GM19438 (cell line): ENCODE measurements around the gene TAS2R30.
"Not testable (repeated sequence)": the region's sequence is repeated elsewhere in the genome, so short reads cannot be mapped to it uniquely, and the experiment has no call there.

ENCODE experiments used
- ATAC-seq: cut with Tn5 transposase; IDR thresholded peaks from one replicate; pipeline ENCODE4 v1.9.1; 2021; ENCODE audit warnings: low read depth; ENCODE audit not compliant: unreplicated experiment

Gene TAS2R30

GRCh38 chr12:11130999-11131398, 3.4 kb downstream of the TAS2R30 start:
- no peak for ATAC-seq

- no peak for ATAC-seq
Measured at GRCh38 chr12:11130382-11130781, 4.1 kb downstream of the TAS2R30 start.

DNA sequence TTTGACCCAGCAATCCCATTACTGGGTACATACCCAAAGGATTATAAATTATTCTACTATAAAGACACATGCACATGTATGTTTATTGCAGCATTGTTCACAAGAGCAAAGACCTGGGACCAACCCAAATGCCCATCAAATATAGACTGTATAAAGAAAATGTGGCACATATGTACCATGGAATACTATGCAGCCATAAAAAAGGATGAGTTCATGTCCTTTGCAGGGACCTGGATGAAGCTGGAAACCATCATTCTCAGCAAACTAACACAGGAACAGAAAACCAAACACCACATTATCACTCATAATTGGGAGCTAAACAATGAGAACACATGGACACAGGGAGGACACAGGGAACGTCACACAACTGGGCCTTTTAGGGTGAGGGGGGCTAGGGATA, 20.3 kb downstream of the TAS2R30 start:
- not testable (repeated sequence) for ATAC-seq

DNA sequence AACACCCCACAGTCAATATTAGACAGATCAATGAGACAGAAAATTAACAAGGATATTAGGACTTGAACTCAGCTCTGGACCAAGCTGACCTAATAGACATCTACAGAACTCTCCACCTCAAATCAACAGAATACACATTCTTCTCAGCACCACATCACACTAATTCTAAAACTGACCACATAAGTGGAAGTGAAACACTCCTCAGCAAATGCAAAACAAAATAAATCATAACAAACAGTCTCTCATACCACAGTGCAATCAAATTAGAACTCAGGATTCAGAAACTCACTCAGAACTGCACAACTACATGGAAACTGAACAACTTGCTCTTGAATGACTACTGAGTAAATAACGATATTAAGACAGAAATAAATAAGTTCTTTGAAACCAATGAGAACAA, 23.2 kb downstream of the TAS2R30 start:
- not testable (repeated sequence) for ATAC-seq

DNA sequence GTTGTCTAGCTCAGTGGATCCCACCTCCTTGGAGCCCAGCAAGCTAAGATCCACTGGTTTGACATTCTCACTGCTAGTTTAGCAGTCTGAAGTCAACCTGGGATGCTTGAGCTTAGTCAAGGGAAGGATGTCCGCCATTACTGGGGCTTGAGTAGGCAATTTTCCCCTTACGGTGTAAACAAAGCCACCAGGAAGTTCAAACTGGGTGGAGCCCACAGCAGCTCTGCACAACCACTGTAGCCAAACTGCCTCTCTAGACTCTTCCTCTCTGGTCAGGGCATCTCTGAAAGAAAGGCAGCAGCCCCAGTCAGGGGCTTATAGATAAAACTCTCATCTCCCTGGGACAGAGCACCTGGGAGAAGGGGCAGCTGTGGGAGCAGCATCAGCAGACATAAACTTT, 25.6 kb downstream of the TAS2R30 start:
- no peak for ATAC-seq

GRCh38 chr12:11107719-11108118, 26.7 kb downstream of the TAS2R30 start:
- no peak for ATAC-seq

- ATAC-seq = no peak
Measured at GRCh38 chr12:11106288-11106687, 28.2 kb downstream of the TAS2R30 start.

- ATAC-seq = no peak
Measured at GRCh38 chr12:11105546-11105945, 28.9 kb downstream of the TAS2R30 start.

GRCh38 chr12:11094910-11095309, 39.5 kb downstream of the TAS2R30 start:
- ATAC-seq = not testable (repeated sequence)

DNA sequence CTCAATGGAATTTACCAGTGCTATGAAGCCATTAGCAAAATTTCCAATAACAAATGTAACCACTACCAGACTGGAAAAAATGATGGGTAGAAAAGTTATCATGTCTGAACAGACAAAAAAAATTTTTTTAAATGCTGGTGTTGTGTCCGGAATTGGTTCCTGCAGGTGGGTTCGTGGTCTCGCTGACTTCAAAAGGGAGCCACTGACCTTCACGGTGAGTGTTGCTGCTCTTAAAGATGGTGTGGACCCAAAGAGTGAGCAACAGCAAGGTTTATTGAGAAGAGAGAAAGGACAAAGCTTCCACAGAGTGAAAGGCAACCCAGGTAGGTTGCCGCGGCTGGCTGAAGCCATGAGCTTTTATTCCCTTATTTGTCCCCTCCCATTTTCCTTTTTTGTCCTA, 42.3 kb downstream of the TAS2R30 start, which contains the start of gene TAS2R43:
Gene TAS2R43 (minus strand): TSS at position 186 of the 400 bp plus-strand sequence. CDS start 84 bp downstream, at position 102.
- no peak for ATAC-seq

- no peak for ATAC-seq
Measured at GRCh38 chr12:11089246-11089645, 45.2 kb downstream of the TAS2R30 start.

DNA sequence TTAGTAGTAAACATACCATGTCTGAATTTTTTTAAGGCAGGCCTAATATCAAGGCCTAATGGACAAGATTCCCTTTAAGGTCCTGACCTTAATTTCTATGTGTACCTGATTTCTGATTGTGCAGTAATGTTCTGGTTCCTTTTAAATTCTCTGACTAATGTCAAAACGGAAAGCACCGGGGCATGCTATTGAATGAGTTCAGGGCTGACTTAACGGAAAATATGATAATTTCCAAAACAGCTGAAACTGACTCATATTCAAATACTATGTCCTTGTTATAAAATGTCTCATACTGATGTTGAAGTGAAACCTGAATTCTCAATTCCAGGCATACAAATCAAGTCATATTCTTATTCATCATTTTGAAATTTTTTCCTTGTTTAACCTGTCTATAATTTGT, 49.0 kb downstream of the TAS2R30 start:
- ATAC-seq = peak; percentile 56
